Stimulated activated CD4-positive, alpha-beta T cell treated with anti-CD3 and anti-CD28 coated beads, Interleukin-4, amount 100 ng/mL, for 48 hours (primary cell): Measurements from ENCODE around the gene SH3PXD2B.
"Not testable (repeated sequence)": the region's sequence is repeated elsewhere in the genome, so short reads cannot be mapped to it uniquely, and the experiment has no call there.

Experiments
- DNase-seq, 2 donors: peaks; one replicate each; pipeline ENCODE4 v3.0.0-alpha.2; 2020; ENCODE audit warnings: low read depth in 2 of 2

The SH3PXD2B gene

GRCh38 chr5:172485511-172486202 is 31.3 kb upstream of the SH3PXD2B start:
- no peak for DNase-seq

GRCh38 chr5:172484664-172485063 is 30.3 kb upstream of the SH3PXD2B start:
- DNase-seq = no peak

GRCh38 chr5:172482156-172483020 is 28.1 kb upstream of the SH3PXD2B start:
- no peak for DNase-seq

- no peak for DNase-seq
Observed at GRCh38 chr5:172481011-172481800, 26.9 kb upstream of the SH3PXD2B start.

GRCh38 chr5:172479784-172480115 is 25.4 kb upstream of the SH3PXD2B start:
- DNase-seq = no peak

GRCh38 chr5:172479034-172479783 is 24.9 kb upstream of the SH3PXD2B start:
- DNase-seq = peak; percentile 51 to 59

- not testable (repeated sequence) for DNase-seq
Observed at GRCh38 chr5:172478695-172479033, 24.3 kb upstream of the SH3PXD2B start.

- DNase-seq = no peak
Observed at GRCh38 chr5:172478256-172478655, 23.9 kb upstream of the SH3PXD2B start.

GRCh38 chr5:172477466-172477865 is 23.1 kb upstream of the SH3PXD2B start:
- no peak for DNase-seq

- no peak for DNase-seq
Observed at GRCh38 chr5:172474293-172474692, 20.0 kb upstream of the SH3PXD2B start.

GRCh38 chr5:172473427-172473826 is 19.1 kb upstream of the SH3PXD2B start:
- no peak for DNase-seq

GRCh38 chr5:172469697-172470096 is 15.4 kb upstream of the SH3PXD2B start:
- no peak for DNase-seq

GRCh38 chr5:172466062-172466461 is 11.7 kb upstream of the SH3PXD2B start:
- DNase-seq = no peak

GRCh38 chr5:172463031-172463430 is 8.7 kb upstream of the SH3PXD2B start:
- no peak for DNase-seq

GRCh38 chr5:172459783-172460165 is 5.4 kb upstream of the SH3PXD2B start:
- DNase-seq = no peak

- DNase-seq = no peak
Observed at GRCh38 chr5:172458976-172459782, 4.9 kb upstream of the SH3PXD2B start.

GRCh38 chr5:172456076-172456722 is 1.9 kb upstream of the SH3PXD2B start:
- no peak for DNase-seq

GRCh38 chr5:172455511-172456061 is 1.3 kb upstream of the SH3PXD2B start:
- DNase-seq = no peak

GRCh38 chr5:172455087-172455381 is 709 bp upstream of the SH3PXD2B start:
- DNase-seq = no peak

- DNase-seq = no peak
Observed at GRCh38 chr5:172453986-172454357, 353 bp downstream of the SH3PXD2B start.
